Measurements from ENCODE around the gene PYGB. TPM values are rescaled to one million over a fixed set of nuclear protein-coding genes. Genes with fewer than 3 reads are reported as not detected.

Gene PYGB
- total RNA-seq, 1 experiment from 2014 or later: 288 TPM

GRCh38 chr20:25285856-25286798 is 38.2 kb downstream of the PYGB start:
- DNase-seq (ENCODE audit: low read depth): no peak
- in situ Hi-C loops (cut with HindIII; ENCODE audit: low pct_unique_long_range_greater_than_20kb, low sequenced_read_pairs): no loop called here

GRCh38 chr20:25286917-25287316 is 39.0 kb downstream of the PYGB start:
- in situ Hi-C loops (cut with HindIII; ENCODE audit: low pct_unique_long_range_greater_than_20kb, low sequenced_read_pairs): no loop called here

GRCh38 chr20:25287631-25288290 is 39.9 kb downstream of the PYGB start:
- in situ Hi-C loops (cut with HindIII; ENCODE audit: low pct_unique_long_range_greater_than_20kb, low sequenced_read_pairs): no loop called here
- DNase-seq (ENCODE audit: low read depth): no peak

More at GRCh38 chr20:25286917-25287316, 39.0 kb downstream of the PYGB start:
- DNase-seq (ENCODE audit: low read depth): no peak

GRCh38 chr20:25288291-25289181 is 40.7 kb downstream of the PYGB start:
- in situ Hi-C loops (cut with HindIII; ENCODE audit: low pct_unique_long_range_greater_than_20kb, low sequenced_read_pairs): no loop called here
- DNase-seq (ENCODE audit: low read depth): no peak

- in situ Hi-C loops (cut with HindIII; ENCODE audit: low pct_unique_long_range_greater_than_20kb, low sequenced_read_pairs): no loop called here
- no peak for DNase-seq (ENCODE audit: low read depth)
These were observed 42.2 kb downstream of the PYGB start for GRCh38 chr20:25289886-25290597.

GRCh38 chr20:25290646-25291431 is 43.0 kb downstream of the PYGB start:
- no peak for DNase-seq (ENCODE audit: low read depth)
- in situ Hi-C loops (cut with HindIII; ENCODE audit: low pct_unique_long_range_greater_than_20kb, low sequenced_read_pairs): no loop called here

- DNase-seq (ENCODE audit: low read depth): no peak
- in situ Hi-C loops (cut with HindIII; ENCODE audit: low pct_unique_long_range_greater_than_20kb, low sequenced_read_pairs): no loop called here
These were observed 43.7 kb downstream of the PYGB start for GRCh38 chr20:25291432-25292133.

GRCh38 chr20:25292176-25292891 is 44.4 kb downstream of the PYGB start:
- DNase-seq (ENCODE audit: low read depth): no peak
- in situ Hi-C loops (cut with HindIII; ENCODE audit: low pct_unique_long_range_greater_than_20kb, low sequenced_read_pairs): no loop called here

GRCh38 chr20:25293507-25293906 is 45.6 kb downstream of the PYGB start:
- DNase-seq (ENCODE audit: low read depth): no peak
- in situ Hi-C loops (cut with HindIII; ENCODE audit: low pct_unique_long_range_greater_than_20kb, low sequenced_read_pairs): no loop called here

GRCh38 chr20:25293910-25294458 is 46.1 kb downstream of the PYGB start:
- no peak for DNase-seq (ENCODE audit: low read depth)
- in situ Hi-C loops (cut with HindIII; ENCODE audit: low pct_unique_long_range_greater_than_20kb, low sequenced_read_pairs): no loop called here

- in situ Hi-C loops (cut with HindIII; ENCODE audit: low pct_unique_long_range_greater_than_20kb, low sequenced_read_pairs): no loop called here
- DNase-seq (ENCODE audit: low read depth): peak; percentile 49
These were observed 46.8 kb downstream of the PYGB start for GRCh38 chr20:25294459-25295385.

GRCh38 chr20:25295386-25296093 is 47.7 kb downstream of the PYGB start:
- in situ Hi-C loops (cut with HindIII; ENCODE audit: low pct_unique_long_range_greater_than_20kb, low sequenced_read_pairs): no loop called here
- peak; percentile 45 for DNase-seq (ENCODE audit: low read depth)

- DNase-seq (ENCODE audit: low read depth): no peak
- in situ Hi-C loops (cut with HindIII; ENCODE audit: low pct_unique_long_range_greater_than_20kb, low sequenced_read_pairs): no loop called here
These were observed 48.5 kb downstream of the PYGB start for GRCh38 chr20:25296094-25297093.
